ENCODE data around the gene COPE.

GRCh38 chr19:18898607-18899408 lies 20.4 kb downstream of the COPE start:
- TF ChIP-seq EZH2 (IDR thresholded peaks at IDR 0.05) (no peak), EZH2phosphoT487 (IDR thresholded peaks at IDR 0.05) (no peak)
- TF ChIP-seq, protein P1, sequence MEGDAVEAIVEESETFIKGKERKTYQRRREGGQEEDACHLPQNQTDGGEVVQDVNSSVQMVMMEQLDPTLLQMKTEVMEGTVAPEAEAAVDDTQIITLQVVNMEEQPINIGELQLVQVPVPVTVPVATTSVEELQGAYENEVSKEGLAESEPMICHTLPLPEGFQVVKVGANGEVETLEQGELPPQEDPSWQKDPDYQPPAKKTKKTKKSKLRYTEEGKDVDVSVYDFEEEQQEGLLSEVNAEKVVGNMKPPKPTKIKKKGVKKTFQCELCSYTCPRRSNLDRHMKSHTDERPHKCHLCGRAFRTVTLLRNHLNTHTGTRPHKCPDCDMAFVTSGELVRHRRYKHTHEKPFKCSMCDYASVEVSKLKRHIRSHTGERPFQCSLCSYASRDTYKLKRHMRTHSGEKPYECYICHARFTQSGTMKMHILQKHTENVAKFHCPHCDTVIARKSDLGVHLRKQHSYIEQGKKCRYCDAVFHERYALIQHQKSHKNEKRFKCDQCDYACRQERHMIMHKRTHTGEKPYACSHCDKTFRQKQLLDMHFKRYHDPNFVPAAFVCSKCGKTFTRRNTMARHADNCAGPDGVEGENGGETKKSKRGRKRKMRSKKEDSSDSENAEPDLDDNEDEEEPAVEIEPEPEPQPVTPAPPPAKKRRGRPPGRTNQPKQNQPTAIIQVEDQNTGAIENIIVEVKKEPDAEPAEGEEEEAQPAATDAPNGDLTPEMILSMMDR (IDR thresholded peaks at IDR 0.05): no peak

Data from neural progenitor cell (in vitro differentiated cells).